OCI-LY7 (cell line): ENCODE data around the gene ELP6. TPM values are rescaled to one million over a fixed set of nuclear protein-coding genes. Genes with fewer than 3 reads are reported as not detected.

Experiments used
- BruUV-seq: library from RNA; stranded (reverse); fragments of 400-500 nt; replicated peaks from 2 replicates; lab custom pipeline; 2021; lab: Mats Ljungman, UMichigan
- CTCF ChIA-PET: fragments of 300-600 bp; sonication (Branson Sonifier 250); formaldehyde crosslinking; loops from one replicate; lab custom pipeline; 2022; ENCODE audit warnings: antibody characterized with exemption; ENCODE audit not compliant: unreplicated experiment; lab: Charles Lee
- POLR2A ChIA-PET: fragments of 300-600 bp; sonication (Branson Sonifier 250); formaldehyde crosslinking; loops from one replicate; lab custom pipeline; 2022; ENCODE audit warnings: antibody characterized with exemption; lab: Charles Lee
- DNase-seq: peaks from one replicate; pipeline ENCODE4 v3.0.0-alpha.2; 2015; ENCODE audit warnings: low spot score
- H2AFZ ChIP-seq: fragments of 200-600 bp; sonication (generic), shearing (Covaris generic); 2 replicates; pipeline ENCODE4 v1.6.1; 2014; ENCODE audit warnings: mild to moderate bottlenecking, antibody characterized with exemption, low read length, moderate library complexity
- H3K27ac ChIP-seq: fragments of 200-600 bp; sonication (generic); 2 replicates; pipeline ENCODE4 v1.5.1; 2014; ENCODE audit warnings: mixed run types, low read depth, mild to moderate bottlenecking, moderate library complexity, low read length, inconsistent platforms; ENCODE audit not compliant: poor library complexity, severe bottlenecking
- H3K36me3 ChIP-seq: fragments of 200-600 bp; sonication (generic); 2 replicates; pipeline ENCODE4 v1.6.1; 2014; ENCODE audit warnings: mild to moderate bottlenecking, antibody characterized with exemption, low read length, moderate library complexity, mixed read lengths; ENCODE audit not compliant: insufficient read depth
- H3K4me1 ChIP-seq: fragments of 200-600 bp; sonication (generic); 2 replicates; pipeline ENCODE4 v1.5.1; 2014; ENCODE audit warnings: mild to moderate bottlenecking, low read length; ENCODE audit not compliant: insufficient read depth, poor library complexity, severe bottlenecking
- H3K4me2 ChIP-seq: fragments of 200-600 bp; sonication (generic); 2 replicates; pipeline ENCODE4 v1.6.1; 2014; ENCODE audit warnings: mild to moderate bottlenecking, low read length
- H3K4me3 ChIP-seq: fragments of 200-600 bp; sonication (generic); 2 replicates; pipeline ENCODE4 v1.5.1; 2014; ENCODE audit warnings: mild to moderate bottlenecking, low read depth, low read length; ENCODE audit not compliant: poor library complexity, severe bottlenecking
- H3K79me2 ChIP-seq: fragments of 200-600 bp; sonication (generic); 2 replicates; pipeline ENCODE4 v1.6.1; 2016; ENCODE audit warnings: low read depth, mild to moderate bottlenecking, low read length, moderate library complexity, mixed read lengths; ENCODE audit not compliant: insufficient read depth
- H3K9me2 ChIP-seq: fragments of 200-600 bp; sonication (generic); 2 replicates; pipeline ENCODE4 v1.6.1; 2016; ENCODE audit warnings: mild to moderate bottlenecking, low read length, mixed read lengths; ENCODE audit not compliant: insufficient read depth
- H3K9me3 ChIP-seq: fragments of 200-600 bp; sonication (generic); 2 replicates; pipeline ENCODE4 v1.6.1; 2014; ENCODE audit warnings: mild to moderate bottlenecking, mixed run types, low read length, mixed read lengths
- H4K20me1 ChIP-seq: fragments of 200-600 bp; sonication (generic); 2 replicates; pipeline ENCODE4 v1.6.1; 2014; ENCODE audit warnings: mild to moderate bottlenecking, antibody characterized with exemption, low read length, moderate library complexity, mixed read lengths; ENCODE audit not compliant: insufficient read depth
- EZH2phosphoT487 ChIP-seq: fragments of 200-600 bp; sonication (generic); IDR thresholded peaks from 2 replicates; pipeline ENCODE4 v1.6.1; 2018; ENCODE audit warnings: low read depth, borderline replicate concordance, mild to moderate bottlenecking, mixed run types, antibody characterized with exemption, low read length, moderate library complexity, mixed read lengths
- intact Hi-C: fragments of 100-400 bp; cut with micrococcal nuclease; formaldehyde crosslinking; loops from one replicate; pipeline ENCODE4 v1.10.0; 2022; ENCODE audit not compliant: unreplicated experiment
- total RNA-seq, 2 experiments: library from RNA; depleted of rRNA in 1 of 2; stranded (reverse); fragments of >200 nt in 1 of 2; shearing (Covaris generic) in 1 of 2; gene quantifications; 2 replicates each; pipeline ENCODE4 v1.2.3, GENCODE V29; 2014 to 2022
- TF ChIP-seq, protein P1 (sequence below): fragments of 200-600 bp; sonication (generic); conservative IDR thresholded peaks from 2 replicates; pipeline ENCODE4 v1.5.1; 2014; ENCODE audit warnings: mild to moderate bottlenecking, antibody characterized with exemption, low read length, moderate library complexity, mixed read lengths

ELP6 gene
- total RNA-seq, 2 experiments from 2014 or later, result 91.5 to 92.5 TPM

DNA sequence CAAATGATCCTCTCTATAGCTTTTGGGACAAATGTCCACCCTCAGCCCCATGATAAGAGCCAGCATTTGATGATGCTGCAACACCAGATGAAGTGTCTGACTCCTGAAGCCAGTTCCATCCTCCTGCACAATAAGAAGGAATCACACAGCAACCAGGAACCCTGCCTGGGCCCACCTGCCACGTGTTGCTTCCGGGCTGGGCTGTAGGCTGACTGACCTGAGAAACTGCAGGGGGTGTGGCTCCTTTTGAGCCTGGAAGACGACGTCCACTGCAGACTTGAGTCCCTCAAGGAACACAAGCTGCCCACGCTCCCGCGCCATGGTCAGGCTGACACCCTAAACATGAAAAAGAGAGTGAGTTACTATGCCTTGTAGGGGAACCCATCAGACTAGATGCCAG is 9.4 kb downstream of the ELP6 start:
- H3K79me2 ChIP-seq, result no peaks in the 10 kb centered on the region
- H3K9me2 ChIP-seq, result no peaks in the 10 kb centered on the region
- H3K27ac ChIP-seq, result no peak overlapping the region
- peaks cover 70% of the 10 kb centered on the region for H3K36me3 ChIP-seq
- H3K9me3 ChIP-seq, result no peaks in the 10 kb centered on the region
- CTCF ChIA-PET, result no interaction called here
- TF ChIP-seq, protein P1, sequence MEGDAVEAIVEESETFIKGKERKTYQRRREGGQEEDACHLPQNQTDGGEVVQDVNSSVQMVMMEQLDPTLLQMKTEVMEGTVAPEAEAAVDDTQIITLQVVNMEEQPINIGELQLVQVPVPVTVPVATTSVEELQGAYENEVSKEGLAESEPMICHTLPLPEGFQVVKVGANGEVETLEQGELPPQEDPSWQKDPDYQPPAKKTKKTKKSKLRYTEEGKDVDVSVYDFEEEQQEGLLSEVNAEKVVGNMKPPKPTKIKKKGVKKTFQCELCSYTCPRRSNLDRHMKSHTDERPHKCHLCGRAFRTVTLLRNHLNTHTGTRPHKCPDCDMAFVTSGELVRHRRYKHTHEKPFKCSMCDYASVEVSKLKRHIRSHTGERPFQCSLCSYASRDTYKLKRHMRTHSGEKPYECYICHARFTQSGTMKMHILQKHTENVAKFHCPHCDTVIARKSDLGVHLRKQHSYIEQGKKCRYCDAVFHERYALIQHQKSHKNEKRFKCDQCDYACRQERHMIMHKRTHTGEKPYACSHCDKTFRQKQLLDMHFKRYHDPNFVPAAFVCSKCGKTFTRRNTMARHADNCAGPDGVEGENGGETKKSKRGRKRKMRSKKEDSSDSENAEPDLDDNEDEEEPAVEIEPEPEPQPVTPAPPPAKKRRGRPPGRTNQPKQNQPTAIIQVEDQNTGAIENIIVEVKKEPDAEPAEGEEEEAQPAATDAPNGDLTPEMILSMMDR, result no peak
- TF ChIP-seq EZH2phosphoT487, result no peak
- no TSS peak for BruUV-seq
- no peak for DNase-seq
- H3K4me1 ChIP-seq, result no peaks in the 10 kb centered on the region
- no peaks in the 10 kb centered on the region for H4K20me1 ChIP-seq
- no peak overlapping the region for H2AFZ ChIP-seq
- H3K4me2 ChIP-seq, result no peak overlapping the region
- intact Hi-C loops, result no loop called here
- no peak overlapping the region for H3K4me3 ChIP-seq
- POLR2A ChIA-PET, result no interaction called here

DNA sequence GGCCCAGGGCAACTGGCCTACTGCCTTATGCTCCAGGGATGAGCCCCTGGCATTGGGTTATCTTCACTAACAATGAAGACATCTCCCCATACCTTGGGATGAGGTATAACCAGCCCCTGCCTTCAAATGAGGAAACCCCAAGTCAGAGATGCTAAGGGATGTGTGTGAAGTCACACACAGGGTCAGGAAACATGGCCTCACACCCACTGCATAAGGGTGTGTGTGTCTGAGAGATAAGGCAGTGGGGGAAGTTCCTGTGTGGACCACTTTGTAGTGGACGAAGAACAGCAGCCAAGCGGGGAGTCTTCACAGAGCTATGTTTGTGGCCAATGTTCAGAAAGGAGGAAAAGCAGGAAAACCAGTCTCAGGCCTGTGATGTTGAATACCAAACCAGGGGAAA is 10.5 kb downstream of the ELP6 start:
- ChIA-PET CTCF (no interaction called here), POLR2A (no interaction called here)
- Histone ChIP-seq H3K4me2 (no peak overlapping the region), H3K4me3 (no peak overlapping the region), H3K4me1 (no peaks in the 10 kb centered on the region), H3K27ac (no peak overlapping the region), H3K9me3 (no peaks in the 10 kb centered on the region), H4K20me1 (no peaks in the 10 kb centered on the region), H2AFZ (no peak overlapping the region), H3K9me2 (no peaks in the 10 kb centered on the region), H3K79me2 (no peaks in the 10 kb centered on the region), H3K36me3 (peaks cover 70% of the 10 kb centered on the region)
- BruUV-seq, result no TSS peak
- TF ChIP-seq EZH2phosphoT487, result no peak
- TF ChIP-seq, protein P1, result no peak
- DNase-seq, result no peak
- intact Hi-C loops, result no loop called here

DNA sequence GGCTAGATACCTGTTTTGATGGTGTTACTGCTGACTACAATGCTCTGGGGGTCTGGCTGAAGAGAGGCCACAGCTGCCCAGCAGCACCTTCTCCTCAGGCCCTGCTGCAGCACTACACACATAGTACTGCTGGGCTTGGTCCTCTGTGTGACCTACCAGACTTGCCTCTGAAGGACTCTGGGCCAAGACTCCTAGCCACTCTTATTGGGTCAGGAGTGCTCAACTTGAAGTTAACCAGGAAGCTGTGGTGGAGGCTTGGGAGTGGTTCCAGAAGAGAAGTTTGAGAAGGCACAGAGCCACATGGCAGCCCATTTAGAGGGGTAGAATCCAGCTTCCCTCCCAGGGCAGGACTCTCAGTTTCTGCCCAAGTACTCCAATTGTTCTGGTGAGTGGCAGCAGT is 16.6 kb downstream of the ELP6 start:
- no peaks in the 10 kb centered on the region for H3K9me2 ChIP-seq
- H3K4me3 ChIP-seq, result no peak overlapping the region
- TF ChIP-seq, protein P1, result no peak
- TF ChIP-seq EZH2phosphoT487, result no peak
- no peaks in the 10 kb centered on the region for H3K9me3 ChIP-seq
- no peak for DNase-seq
- POLR2A ChIA-PET, result interaction anchor here (0.7 kb wide), 1 partner anchor 10 kb away, joined by 7 read pairs; no protein-coding TSS in a partner anchor
- CTCF ChIA-PET, result no interaction called here
- no TSS peak for BruUV-seq
- H2AFZ ChIP-seq, result no peak overlapping the region
- no peaks in the 10 kb centered on the region for H4K20me1 ChIP-seq
- peaks cover 78% of the 10 kb centered on the region for H3K36me3 ChIP-seq
- no peak overlapping the region for H3K4me2 ChIP-seq
- no peak overlapping the region for H3K27ac ChIP-seq
- H3K4me1 ChIP-seq, result peaks cover 11% of the 10 kb centered on the region
- H3K79me2 ChIP-seq, result no peaks in the 10 kb centered on the region
- intact Hi-C loops, result no loop called here
